ENCODE results near the gene CSPG4.

- no peak for TF ChIP-seq CTCF (IDR thresholded peaks at IDR 0.05)
- TF ChIP-seq POLR2A (IDR thresholded peaks at IDR 0.05) = no peak
These were observed 16.9 kb upstream of the CSPG4 start for GRCh38 chr15:75729326-75730069.
